H1 (cell line): ENCODE results near the gene SOWAHD.

Source experiments
- EZH2 ChIP-seq: fragments of 200-600 bp; sonication (generic); IDR thresholded peaks from 2 replicates; pipeline ENCODE4 v1.7.1; 2012; ENCODE audit warnings: low read depth, mild to moderate bottlenecking, moderate library complexity, low read length, inconsistent platforms; ENCODE audit not compliant: severe bottlenecking
- GTF2F1 ChIP-seq: IDR thresholded peaks from 2 replicates; pipeline ENCODE4 v1.6.1; 2012; ENCODE audit warnings: low read depth, low read length, improper control_type of control experiment, borderline replicate concordance
- POU5F1 ChIP-seq: IDR thresholded peaks from 2 replicates; pipeline ENCODE4 v1.6.1; 2011; ENCODE audit warnings: low read depth, mild to moderate bottlenecking, low read length, moderate library complexity
- RFX5 ChIP-seq: IDR thresholded peaks from 2 replicates; pipeline ENCODE4 v1.6.1; 2011; ENCODE audit warnings: low read depth, low read length, improper control_type of control experiment, borderline replicate concordance
- SIN3A ChIP-seq, 2 experiments: IDR thresholded peaks in 1 of 2; conservative IDR thresholded peaks in 1 of 2; 2 replicates each; pipeline ENCODE4 v1.6.1; 2011 to 2012; ENCODE audit warnings: low read length in 2 of 2, improper control_type of control experiment in 1 of 2, low read depth in 1 of 2, mild to moderate bottlenecking in 1 of 2
- TF ChIP-seq, protein P1 (sequence below), 3 experiments: IDR thresholded peaks; 1 replicate in 2 of 3; 2 replicates in 1 of 3; pipeline versions ENCODE4 v1.5.1 to v1.6.1; 2011; ENCODE audit warnings: low read length in 3 of 3, mild to moderate bottlenecking in 3 of 3, inconsistent platforms in 2 of 3, low read depth in 1 of 3, moderate library complexity in 1 of 3; ENCODE audit not compliant: insufficient read depth in 1 of 3; ENCODE audit errors: control extremely low read depth in 1 of 3

DNA sequence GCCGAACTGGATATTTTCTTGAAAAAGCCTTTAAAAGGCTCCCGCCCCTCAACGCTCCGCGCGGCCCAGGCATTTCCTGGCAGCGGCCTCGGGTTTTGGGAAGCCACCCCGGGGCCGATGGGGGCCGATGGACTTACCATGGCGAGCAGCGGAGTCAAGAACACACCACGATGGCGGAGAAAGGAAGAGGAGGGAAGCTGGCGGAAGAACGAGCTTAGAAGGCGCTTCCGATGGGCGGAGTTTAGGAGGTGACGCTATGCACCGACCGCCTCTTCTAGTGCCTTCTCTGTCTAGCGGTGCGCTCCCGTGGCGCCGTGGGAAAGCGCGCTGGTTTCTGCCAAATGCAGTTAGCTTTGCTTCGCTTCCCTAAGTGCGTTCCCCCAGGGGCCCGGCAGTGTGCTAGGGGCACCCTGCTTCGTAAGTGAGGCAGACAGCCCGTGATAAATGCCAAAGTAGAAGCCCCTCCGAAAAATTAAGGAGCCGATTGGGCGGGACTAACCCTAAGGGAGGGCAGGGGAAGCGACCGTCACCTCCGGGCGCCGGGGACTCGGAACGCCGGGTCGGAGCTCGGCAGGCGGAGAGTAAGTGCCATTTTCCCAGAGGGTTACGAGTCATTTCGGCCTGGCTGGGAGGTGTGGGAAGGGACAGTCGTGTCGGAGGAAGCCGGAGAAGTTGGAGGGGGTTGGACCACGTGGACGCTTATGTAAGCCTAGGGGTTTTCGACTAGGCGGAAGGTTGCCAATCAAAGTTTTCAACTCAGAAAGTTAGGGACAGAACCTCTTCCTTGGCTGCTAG is 33.2 kb downstream of the SOWAHD start, which contains the start of gene RPL39:
- TF ChIP-seq RFX5, result no peak
- TF ChIP-seq EZH2, result no peak
- TF ChIP-seq, protein P1, sequence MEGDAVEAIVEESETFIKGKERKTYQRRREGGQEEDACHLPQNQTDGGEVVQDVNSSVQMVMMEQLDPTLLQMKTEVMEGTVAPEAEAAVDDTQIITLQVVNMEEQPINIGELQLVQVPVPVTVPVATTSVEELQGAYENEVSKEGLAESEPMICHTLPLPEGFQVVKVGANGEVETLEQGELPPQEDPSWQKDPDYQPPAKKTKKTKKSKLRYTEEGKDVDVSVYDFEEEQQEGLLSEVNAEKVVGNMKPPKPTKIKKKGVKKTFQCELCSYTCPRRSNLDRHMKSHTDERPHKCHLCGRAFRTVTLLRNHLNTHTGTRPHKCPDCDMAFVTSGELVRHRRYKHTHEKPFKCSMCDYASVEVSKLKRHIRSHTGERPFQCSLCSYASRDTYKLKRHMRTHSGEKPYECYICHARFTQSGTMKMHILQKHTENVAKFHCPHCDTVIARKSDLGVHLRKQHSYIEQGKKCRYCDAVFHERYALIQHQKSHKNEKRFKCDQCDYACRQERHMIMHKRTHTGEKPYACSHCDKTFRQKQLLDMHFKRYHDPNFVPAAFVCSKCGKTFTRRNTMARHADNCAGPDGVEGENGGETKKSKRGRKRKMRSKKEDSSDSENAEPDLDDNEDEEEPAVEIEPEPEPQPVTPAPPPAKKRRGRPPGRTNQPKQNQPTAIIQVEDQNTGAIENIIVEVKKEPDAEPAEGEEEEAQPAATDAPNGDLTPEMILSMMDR (IDR thresholded peaks at IDR 0.05; ENCODE audit: control extremely low read depth in 1 of 3, insufficient read depth in 1 of 3, low read depth in 1 of 3, low read length in 3 of 3), result no peak
- 0 out of 4 replicates have a peak, but pooled peaks have one; percentile 36 to 43 for TF ChIP-seq SIN3A (conservative IDR thresholded peaks at IDR 0.05 in 1 of 2, IDR thresholded peaks at IDR 0.05 in 1 of 2; ENCODE audit: low read depth in 1 of 2, low read length in 2 of 2)
- no peak for TF ChIP-seq GTF2F1
- TF ChIP-seq POU5F1, result no peak
